Loucy (cell line): ENCODE measurements around the gene SPOCK1.

Experiments
- CTCF ChIP-seq: fragments of 200-600 bp; sonication (generic); conservative IDR thresholded peaks from 2 replicates; pipeline ENCODE4 v1.5.1; 2014; ENCODE audit warnings: mild to moderate bottlenecking, antibody characterized with exemption, low read length
- EZH2phosphoT487 ChIP-seq: fragments of 200-600 bp; IDR thresholded peaks from 2 replicates; pipeline ENCODE4 v1.6.1; 2018; ENCODE audit warnings: antibody characterized with exemption, mild to moderate bottlenecking, moderate library complexity, borderline replicate concordance

GRCh38 chr5:137184734-137185133 lies 314.4 kb downstream of the SPOCK1 start:
- TF ChIP-seq CTCF (no peak), EZH2phosphoT487 (no peak)
